Measurements from ENCODE around the gene CEBPG.
A peak's percentile ranks its signal among the peaks of the same experiment; 100 is the strongest.

The CEBPG gene

DNA sequence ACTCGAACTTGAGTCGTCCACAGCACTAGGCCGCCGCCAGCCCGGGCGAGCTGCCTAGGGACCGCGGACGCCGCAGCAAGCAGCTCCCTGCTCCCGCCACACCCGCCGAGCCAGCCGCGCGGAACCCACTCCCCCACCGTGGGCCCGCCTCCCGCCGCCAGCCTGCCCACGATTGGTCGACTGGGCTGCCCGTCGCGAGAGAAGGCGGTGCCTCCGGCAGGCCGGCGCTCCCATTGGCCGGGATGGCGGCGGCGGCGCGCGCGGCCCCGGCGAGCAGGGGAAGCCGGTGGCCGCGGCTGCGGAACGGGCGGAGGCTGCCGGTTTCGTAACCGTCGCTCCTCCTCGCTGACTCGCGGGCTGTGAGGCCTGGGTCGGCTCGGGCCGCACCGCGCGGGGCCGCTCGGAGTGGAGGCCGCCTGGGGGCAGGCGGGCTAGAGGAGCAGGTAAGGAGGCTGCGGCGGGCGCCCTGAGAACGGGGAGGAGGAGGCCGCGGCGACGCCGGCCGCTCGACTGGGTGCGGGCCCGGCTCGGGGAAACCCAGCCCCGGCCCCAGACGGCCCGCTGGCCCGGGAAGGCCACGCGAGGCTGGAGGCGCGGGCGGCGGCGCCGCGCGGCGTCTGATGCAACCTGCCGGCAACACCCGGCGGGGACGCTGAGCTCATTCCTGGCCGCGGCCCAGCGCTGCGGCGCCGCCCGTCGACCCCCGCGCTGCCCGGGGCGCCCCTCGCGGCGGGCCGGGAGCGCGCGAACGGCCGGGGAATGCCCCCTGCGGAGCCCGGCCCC is at the start of gene CEBPG:
CEBPG (plus strand) TSS at position 257 of the 783 bp plus-strand sequence. CDS start 5,531 bp downstream, outside the sequence.
- peak; percentile 92 for DNase-seq (ENCODE audit: low spot score)

DNA sequence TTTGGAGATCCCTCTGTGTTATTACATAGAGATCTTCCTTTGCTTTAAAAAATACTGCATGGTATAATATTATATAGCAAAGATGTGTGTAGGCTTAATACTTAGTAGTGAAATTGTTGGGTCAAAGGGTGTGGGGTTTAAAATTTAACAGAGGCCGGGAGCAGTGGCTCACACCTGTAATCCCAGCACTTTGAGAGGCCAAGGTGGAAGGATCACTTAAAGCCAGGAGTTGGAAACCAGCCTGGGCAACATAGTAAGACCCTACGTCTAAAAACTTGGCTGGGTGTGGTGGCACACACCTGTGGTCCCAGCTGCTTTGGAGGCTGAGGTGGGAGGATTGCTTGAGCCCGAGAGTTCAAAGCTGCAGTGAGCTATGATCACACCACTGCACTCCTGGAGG is 48.9 kb upstream of the CEBPG start:
- no peak for DNase-seq (ENCODE audit: low spot score)

DNA sequence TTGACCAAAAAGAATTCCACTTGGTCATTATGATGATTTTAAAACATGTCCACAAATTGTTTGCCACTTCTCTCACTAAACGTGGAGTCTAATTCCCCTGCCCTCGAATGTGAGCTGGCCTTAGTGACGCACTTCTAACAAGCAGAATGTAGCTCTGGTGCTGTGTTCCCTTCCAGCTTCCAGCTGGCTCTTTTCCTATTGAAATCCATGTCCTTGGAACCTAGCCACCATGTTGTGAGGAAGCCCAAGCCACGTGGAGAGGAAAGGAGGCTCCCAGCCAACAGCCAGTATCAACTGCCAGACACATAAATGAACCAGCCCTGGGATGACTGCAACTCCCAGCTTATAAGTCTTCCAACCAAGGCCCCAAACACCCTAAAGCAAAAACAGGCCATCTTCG is 47.6 kb upstream of the CEBPG start:
- no peak for DNase-seq (ENCODE audit: low spot score)

DNA sequence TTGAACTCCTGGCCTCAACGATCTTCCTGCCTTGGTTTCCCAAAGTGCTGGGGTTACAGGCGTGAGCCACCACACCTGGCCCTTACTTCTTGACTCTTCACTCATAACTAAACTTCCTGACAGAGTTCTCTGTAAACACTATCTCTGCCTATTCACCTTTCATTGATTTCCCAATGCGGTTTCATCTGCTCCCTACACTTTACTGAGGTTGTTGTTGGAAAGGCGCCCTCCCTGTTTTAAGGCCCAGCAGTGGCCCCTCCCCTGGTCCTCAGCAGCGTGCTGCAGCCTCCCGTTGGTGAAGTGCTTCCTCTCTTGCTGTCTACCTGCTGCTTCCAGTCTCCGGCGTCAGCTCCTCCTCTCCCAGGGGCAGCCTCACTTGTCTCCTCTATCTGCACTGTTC is 44.4 kb upstream of the CEBPG start:
- no peak for DNase-seq (ENCODE audit: low spot score)

DNA sequence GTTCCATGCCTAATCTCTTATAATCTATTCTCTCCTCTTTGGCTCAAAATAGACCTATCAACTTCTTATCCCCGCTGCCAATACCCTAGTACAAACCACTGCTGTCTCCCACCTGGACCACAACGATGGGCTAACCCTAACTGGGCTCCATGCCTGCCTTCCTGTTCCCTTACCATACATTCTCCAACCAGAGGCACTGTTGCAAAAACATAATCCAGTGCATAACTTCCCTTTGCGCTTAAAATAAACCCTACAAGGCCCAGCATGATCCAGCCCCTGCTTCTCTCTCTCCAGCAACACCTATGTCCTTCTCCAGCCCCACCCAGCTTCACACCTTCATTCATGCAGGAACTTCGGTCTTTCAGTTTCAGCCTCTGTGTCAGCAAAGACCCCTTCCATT is 43.8 kb upstream of the CEBPG start:
- DNase-seq (ENCODE audit: low spot score): no peak

DNA sequence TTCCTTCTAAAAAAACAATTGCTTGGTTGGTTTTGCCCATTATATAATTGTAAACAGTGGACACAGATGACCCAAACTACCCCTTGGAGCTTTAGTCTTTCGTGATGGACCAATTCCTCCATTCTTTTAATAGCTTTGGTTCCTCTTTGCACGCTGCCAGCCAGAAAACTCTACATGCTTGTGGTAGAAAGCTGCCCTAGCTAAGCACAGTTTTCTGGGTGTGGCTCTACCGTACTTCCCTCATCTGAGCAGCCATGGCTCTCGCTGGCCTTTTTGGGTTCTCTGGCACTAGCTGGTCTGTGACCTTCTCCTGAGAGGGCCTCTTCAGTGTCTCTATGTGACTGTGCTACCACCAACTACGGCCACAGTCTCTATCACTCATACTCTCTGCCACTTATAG is 41.3 kb upstream of the CEBPG start:
- no peak for DNase-seq (ENCODE audit: low spot score)

DNA sequence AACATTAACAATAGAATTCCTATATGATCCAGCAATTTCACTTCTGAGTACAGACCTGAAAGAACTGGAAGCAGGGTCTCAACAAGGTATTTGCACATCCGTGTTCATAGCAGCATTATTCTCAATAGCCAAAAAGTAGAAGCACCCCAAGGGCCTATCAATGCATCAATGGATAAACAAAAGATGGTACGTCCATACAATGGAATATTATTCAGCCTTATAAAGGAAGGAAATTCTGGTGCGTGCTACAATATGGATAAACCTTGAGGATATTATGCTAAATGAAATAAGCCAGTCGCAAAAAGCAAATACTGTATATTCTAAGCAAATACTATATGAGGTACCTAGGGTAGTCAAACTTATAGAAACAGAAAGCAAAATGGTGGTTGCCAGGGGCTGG is 40.4 kb upstream of the CEBPG start:
- DNase-seq (ENCODE audit: low spot score): no peak

DNA sequence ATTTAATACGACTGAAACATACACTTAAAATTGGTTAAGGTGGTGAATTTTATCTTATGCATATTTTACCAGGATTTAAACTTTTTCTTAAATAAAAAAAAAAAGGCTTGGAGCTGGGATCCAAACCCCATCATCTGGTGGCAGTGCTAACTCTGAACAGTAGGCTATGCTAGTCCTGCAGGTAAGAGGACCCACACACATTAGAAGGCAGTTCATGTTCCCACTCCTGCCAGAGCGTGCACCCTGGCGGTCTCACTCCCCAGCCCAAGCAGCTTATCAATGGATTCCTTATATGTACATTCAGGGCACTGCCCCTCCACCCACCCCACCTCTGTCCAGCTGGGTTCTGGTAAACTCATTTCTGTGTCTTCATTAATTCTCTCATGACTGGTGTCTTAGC is 39.9 kb upstream of the CEBPG start:
- DNase-seq (ENCODE audit: low spot score): no peak

DNA sequence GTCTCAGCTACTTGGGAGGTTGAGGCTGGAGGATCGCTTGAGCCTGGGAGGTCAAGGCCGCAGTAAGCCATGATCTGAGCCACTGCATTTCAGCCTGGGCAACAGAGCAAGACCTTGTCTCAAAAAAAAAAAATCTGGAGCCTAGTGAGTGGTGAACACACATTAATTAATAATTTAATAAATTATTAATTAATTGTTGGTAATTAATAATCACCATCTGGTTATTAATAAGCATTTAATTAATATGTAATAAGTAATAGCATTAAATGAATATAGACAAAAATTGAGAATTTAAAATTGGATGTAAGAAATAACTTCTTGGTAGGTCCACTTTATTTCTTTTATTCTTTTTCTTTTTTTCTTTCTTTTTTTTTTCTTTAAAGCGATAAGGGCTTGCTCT is 39.2 kb upstream of the CEBPG start:
- DNase-seq (ENCODE audit: low spot score): no peak

DNA sequence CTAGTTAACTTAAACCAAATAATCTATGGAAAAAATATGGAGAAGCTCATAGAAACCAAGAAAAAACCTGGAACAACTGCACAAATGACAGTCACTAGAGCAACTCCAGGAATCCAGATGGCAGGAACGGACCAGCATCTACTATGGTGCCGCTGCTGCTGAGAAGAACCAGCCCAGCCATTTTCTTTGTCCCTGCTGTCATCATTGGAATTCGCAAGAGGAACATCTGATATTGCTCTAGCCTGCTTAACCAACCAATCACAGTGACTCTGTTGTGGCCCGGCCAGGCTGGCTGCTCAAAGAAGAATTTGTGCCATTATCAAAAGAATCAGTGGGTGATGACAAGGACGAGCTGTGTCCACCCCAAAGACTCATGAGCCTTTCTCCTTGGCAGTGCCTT is 38.1 kb upstream of the CEBPG start:
- DNase-seq (ENCODE audit: low spot score): no peak

DNA sequence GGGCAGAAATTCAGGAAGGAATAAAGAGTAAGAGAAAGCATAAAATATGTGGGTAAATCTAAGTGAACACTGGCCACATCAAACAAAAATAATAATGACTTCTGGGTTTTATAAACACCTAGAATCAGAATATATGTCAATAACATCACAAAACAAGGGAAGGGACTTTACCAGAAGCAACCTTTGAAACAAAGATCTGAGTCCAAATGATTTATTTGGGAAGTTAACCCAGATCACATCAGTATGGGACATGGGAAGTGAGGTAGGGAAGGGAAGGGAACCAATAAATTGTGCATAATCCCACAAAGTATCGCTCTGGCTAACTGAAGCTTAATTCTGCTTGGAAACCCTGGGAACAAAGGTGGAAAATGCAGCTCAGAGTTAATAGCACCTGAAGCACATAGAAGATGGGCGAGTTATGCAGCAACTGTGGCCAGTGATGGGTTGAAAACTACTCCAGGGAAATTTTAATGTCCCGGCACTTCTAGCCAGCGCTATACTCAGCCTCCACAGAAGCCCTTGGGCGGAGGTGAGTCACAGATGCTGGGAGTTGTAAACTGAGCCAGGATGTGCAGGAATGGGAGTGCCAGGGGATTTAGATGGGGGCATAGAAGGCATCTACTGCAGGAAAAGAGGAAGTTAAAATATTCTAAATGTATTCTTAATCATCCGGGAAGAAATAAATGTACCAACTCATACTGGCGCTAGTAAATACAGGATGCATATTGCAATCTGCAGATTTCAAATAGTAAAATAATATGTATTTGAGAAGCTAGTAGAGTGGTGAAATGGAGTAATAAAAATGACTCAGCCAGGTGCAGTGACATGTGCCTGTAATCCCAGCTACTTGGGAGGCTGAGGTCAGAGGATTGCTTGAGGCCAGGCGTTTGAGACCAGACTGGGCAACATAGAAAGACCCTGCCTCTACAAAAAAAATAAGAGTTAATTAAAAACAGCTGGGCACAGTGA is 34.2 kb upstream of the CEBPG start:
- no peak for DNase-seq (ENCODE audit: low spot score)

DNA sequence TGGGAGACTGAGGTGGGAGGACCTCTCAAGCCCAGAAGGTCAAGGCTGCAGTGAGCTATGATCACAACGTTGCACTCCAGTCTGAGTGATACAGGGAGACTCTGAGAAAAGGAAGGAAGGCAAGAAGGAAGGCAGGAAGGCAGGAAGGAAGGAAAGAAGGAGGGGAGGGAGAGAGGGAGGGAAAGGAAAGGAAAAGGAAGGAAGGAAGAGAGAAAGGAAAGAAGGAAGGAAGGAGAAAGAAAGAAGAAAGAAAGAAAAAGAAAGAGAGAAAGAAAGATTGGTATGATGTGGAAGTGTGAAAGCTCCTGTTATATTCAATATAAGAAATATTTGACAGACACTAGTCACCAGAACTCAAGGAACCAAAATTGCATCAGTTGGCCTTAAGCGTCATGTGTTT is 32.5 kb upstream of the CEBPG start:
- no peak for DNase-seq (ENCODE audit: low spot score)

DNA sequence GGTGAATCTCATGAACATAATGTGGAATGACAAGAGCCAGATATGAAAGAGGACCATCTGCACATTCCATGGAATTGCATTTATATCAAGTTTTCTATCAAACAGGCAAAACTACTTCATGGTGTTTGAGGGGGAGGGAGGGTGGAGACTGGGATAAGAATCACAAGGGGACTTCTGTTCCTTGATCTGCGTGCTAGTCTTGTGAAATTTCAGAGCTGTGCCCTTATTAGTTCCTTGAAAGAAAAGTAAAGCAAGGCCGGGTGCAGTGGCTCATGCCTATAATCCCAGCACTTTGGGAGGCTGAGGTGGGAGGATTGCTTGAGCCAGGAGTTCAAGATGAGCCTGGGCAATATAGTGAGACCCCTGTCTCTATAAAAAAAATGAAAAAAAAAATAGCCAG is 30.2 kb upstream of the CEBPG start:
- no peak for DNase-seq (ENCODE audit: low spot score)

DNA sequence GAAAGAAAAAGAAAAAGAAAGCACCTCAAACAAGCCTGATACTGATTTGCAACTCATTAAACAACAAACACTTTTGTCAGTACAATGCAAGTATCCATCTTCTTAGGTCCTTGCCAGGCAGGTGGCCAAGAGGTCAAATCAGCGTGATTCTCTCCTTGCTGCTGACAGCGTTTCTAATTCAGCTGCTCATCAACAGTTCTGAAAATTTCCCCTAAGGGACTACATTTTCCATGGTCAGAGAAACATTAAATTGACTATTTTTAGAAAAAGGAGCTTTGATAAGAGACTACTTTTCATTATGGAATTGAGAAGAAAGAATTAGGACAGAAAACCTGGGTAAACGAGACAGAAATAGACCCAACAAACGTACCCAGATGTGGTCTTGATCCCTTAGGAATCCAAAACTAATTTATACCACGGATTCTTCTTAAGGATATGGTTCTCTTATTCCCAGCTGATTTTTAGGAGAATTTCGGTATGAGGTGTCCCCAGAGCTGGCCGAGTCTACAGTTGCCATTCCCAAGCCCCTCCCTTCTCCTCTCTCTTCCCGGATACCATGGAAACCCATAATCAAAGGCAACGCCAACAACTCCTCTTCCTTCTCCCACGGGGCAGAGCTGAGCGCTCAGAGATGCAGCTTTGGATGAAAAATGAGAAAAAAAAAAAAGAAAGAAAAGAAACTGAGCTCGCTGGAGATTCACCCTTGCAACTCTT is 29.5 kb upstream of the CEBPG start:
- no peak for DNase-seq (ENCODE audit: low spot score)

DNA sequence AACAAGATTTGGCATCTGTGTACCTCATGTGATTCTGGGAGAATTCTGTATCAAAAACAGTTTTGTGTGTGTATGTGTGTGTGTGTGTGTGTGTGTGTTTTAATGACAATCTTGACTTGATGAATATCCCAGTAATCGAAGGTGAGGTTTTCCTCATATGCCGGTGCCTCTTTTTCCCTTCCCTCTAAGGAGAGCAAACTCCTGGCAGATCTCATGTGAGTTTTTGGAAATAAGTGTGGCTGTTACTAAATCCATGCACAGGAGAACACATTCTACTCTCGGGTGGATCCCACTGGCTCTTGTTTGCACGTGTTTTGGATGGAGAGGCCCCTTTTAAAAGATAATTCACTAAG is 29.0 kb upstream of the CEBPG start:
- DNase-seq (ENCODE audit: low spot score): no peak

DNA sequence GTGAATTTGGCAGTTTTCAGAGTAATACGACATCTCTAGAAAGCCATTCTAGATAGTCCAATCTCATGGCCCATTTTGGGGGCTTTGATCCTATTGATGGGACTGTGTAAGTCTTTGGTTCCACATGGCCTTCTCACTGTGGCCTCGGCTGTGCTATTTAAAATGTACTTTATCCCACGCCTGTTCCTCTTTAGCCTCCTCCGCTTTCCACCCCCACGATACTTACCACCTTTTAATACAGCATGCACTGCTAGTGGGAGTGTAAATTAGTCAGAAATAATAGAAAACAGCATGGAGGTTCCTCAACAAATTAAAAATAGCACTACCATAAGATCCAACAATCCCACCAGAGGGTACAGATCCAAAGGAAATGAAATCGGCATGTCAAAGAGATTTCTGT is 28.3 kb upstream of the CEBPG start:
- DNase-seq (ENCODE audit: low spot score): no peak

DNA sequence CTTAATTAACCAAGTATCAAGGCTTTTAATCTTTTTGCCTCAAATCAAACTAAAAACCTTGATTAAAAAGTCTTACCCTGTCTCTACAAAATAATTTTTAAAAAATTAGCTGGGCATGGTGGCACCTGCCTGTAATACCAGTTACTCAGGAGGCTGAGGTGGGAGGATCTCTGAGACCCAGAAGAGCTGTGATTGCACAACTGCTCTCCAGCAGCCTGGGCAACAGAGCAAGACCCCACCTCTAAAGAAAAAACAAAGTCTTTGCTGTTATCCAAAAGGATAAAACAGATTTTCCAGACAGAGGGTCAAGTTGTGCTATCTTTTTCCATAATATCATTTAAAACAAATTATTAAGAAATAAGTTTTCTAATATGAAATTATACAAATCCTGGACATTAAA is 26.8 kb upstream of the CEBPG start:
- DNase-seq (ENCODE audit: low spot score): no peak

DNA sequence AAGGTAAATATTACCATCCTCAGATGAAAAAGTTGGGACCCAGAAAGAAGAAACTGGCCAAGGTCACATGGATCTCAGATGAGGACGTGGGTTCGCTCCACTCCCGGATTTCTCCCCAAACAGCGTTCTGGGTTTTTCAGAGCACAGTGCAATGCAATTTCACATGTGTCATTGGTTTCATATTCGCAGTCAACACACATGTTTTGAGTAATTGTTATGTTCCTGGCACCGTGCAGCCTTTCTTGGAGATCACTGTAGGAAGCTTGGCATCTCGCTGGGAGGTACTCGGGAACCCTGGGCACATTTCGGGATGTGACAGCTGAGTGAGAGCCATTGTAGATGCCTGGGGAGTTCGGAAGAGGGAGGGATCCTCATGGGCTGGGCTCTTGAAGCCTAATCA is 26.2 kb upstream of the CEBPG start:
- DNase-seq (ENCODE audit: low spot score): no peak

DNA sequence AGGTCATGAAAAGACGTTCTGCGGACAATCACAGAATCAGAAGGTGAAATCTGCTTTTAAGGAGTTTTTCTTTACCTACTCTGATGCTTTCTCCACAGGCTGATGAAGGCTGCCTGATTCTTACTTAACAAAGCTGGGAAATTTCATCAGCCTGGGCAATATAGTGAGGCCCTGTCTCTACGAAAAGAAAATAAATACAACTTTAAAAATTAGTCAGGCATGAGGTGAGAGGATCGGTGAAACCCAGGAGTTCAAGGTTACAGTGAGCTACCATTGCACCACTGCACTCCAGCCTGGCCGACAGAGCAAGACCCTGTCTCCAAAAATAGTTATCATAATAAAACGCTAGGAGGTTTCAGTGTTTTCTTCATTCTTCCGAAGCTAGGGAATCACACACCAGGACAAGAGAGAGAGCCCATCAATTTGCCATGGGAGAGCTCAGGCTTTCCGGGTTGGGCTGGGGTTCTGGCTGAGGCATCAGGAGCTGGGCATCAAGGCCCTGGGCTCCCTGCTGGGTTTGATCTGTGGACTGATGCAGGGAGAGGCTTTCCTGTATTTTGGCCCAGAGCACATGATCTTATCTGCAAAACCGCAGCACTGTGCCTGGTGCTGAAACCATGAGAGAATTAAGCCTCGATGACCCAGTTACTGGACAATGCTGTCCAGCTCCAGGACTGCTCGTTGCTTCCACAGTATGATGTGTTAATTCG is 25.1 kb upstream of the CEBPG start:
- no peak for DNase-seq (ENCODE audit: low spot score)

DNA sequence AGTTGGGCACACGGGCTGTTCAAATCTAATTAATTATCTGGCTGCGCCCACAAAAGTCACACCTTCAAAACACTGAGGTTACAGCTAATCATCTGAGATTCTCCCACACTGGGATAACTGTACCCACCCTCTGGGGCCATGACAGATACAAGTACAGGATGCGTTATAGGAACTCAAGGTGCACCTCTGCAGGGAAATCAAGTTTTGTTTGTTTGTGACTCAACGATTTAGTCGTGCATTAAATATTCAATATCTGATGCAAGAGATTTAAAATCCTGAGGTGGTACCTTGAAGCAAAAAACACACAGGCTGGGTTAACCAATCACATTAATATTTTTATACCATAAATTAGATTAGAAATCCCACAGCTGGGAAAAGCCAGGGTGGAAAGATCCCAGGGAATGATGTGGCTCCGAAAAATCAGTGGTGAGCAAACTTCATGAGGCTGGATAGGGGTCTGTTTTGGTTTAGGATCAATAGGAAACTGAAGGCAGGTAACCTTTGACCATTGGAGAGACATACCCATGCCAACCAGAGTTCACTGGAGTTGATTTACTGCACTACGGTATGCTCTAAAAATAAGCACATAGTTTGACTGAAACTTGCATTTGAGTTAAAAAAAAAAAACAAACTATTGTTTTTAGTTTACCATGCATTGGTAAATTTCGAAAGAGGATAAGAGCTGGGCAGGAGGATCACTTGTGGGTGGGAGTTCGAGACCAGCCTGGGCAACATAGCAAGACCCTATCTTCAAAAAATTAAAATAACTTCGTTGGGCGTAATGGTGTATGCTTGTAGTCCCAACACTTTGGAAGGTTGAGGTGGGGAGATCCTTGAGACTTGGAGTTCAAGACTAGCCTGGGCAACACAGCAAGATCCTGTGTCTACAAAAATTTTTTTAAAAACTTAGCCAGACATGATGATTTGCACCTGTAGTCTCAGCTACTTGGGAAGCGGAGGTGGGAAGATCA is 23.9 kb upstream of the CEBPG start:
- DNase-seq (ENCODE audit: low spot score): no peak
